H1 (cell line): ENCODE measurements around the gene SERINC5. TPM values are rescaled to one million over a fixed set of nuclear protein-coding genes. Genes with fewer than 3 reads are reported as not detected.
A peak's percentile ranks its signal among the peaks of the same experiment; 100 is the strongest.

Experiments used
- CTCF ChIA-PET: fragments of 300-600 bp; sonication (Branson Sonifier 250); formaldehyde crosslinking; loops from one replicate; lab custom pipeline; 2021; ENCODE audit not compliant: partially characterized antibody; lab: Charles Lee
- POLR2A ChIA-PET: fragments of 300-600 bp; sonication (Branson Sonifier 250); formaldehyde crosslinking; loops from one replicate; lab custom pipeline; 2021; ENCODE audit warnings: inconsistent platforms; ENCODE audit not compliant: partially characterized antibody; lab: Charles Lee
- DNase-seq, 2 experiments: peaks; one replicate each; pipeline versions ENCODE4 v3.0.0 to v3.0.0-alpha.2; 2010 to 2022; ENCODE audit warnings: low spot score in 2 of 2, low read depth in 1 of 2, mixed read lengths in 1 of 2
- FAIRE-seq: peaks from 2 replicates; lab custom pipeline; 2011; peaks lifted over from hg19 to GRCh38; lab: Jason Lieb, UNC
- H2AFZ ChIP-seq: 2 replicates; pipeline ENCODE4 v1.8.1; 2012; ENCODE audit warnings: low read length, inconsistent platforms
- H2AK5ac ChIP-seq: 2 replicates; pipeline ENCODE4 v1.6.1; 2013; ENCODE audit warnings: low read depth, low read length
- H2BK120ac ChIP-seq: replicated peaks from 2 replicates; pipeline ENCODE3; 2013; ENCODE audit warnings: low read depth, low read length, inconsistent platforms
- H2BK12ac ChIP-seq: 2 replicates; pipeline ENCODE4 v1.6.1; 2013; ENCODE audit warnings: low read depth, low read length
- H2BK15ac ChIP-seq: 2 replicates; pipeline ENCODE4 v1.6.1; 2013; ENCODE audit warnings: low read length
- H2BK20ac ChIP-seq: 2 replicates; pipeline ENCODE4 v1.6.1; 2013; ENCODE audit warnings: low read length
- H2BK5ac ChIP-seq: 2 replicates; pipeline ENCODE4 v1.6.1; 2013; ENCODE audit warnings: low read depth, low read length
- H3K14ac ChIP-seq: 2 replicates; pipeline ENCODE4 v1.6.1; 2013; ENCODE audit warnings: inconsistent platforms; ENCODE audit not compliant: insufficient read length
- H3K18ac ChIP-seq: 2 replicates; pipeline ENCODE4 v1.6.1; 2013; ENCODE audit warnings: low read length; ENCODE audit errors: extremely low read depth
- H3K23ac ChIP-seq: 2 replicates; pipeline ENCODE4 v1.6.1; 2013; ENCODE audit warnings: inconsistent platforms; ENCODE audit not compliant: insufficient read length
- H3K23me2 ChIP-seq: 2 replicates; pipeline ENCODE4 v1.6.1; 2013; ENCODE audit warnings: low read depth, low read length
- H3K27ac ChIP-seq: 2 replicates; pipeline ENCODE4 v1.6.1; 2011; ENCODE audit warnings: low read depth, low read length, inconsistent platforms
- H3K27me3 ChIP-seq, 4 experiments: replicated peaks in 1 of 4; 1 replicate in 1 of 4; 2 replicates in 3 of 4; pipeline versions ENCODE4 v1.6.1 to v1.8.1; 2011 to 2013; ENCODE audit warnings: low read length in 3 of 4, mild to moderate bottlenecking in 3 of 4, inconsistent platforms in 2 of 4, mixed read lengths in 2 of 4, moderate library complexity in 1 of 4; ENCODE audit not compliant: control insufficient read depth in 3 of 4, insufficient read depth in 3 of 4; ENCODE audit errors: extremely low read depth in 1 of 4
- H3K36me3 ChIP-seq, 4 experiments: 2 replicates each; pipeline versions ENCODE4 v1.6.1 to v1.8.1; 2011 to 2013; ENCODE audit warnings: mild to moderate bottlenecking in 4 of 4, low read length in 3 of 4, moderate library complexity in 2 of 4, control low read depth in 1 of 4, inconsistent platforms in 1 of 4; ENCODE audit not compliant: insufficient read depth in 4 of 4, control insufficient read depth in 2 of 4
- H3K4ac ChIP-seq: replicated peaks from 2 replicates; pipeline ENCODE3; 2013; ENCODE audit warnings: low read length, low read depth, mixed read lengths, inconsistent platforms; ENCODE audit not compliant: insufficient read length
- H3K4me1 ChIP-seq, 4 experiments: replicated peaks in 1 of 4; 1 replicate in 1 of 4; 2 replicates in 3 of 4; pipeline versions ENCODE4 v1.6.1 to v1.8.1; 2011 to 2013; ENCODE audit warnings: low read length in 3 of 4, inconsistent platforms in 2 of 4, mixed read lengths in 1 of 4; ENCODE audit not compliant: insufficient read depth in 4 of 4, control insufficient read depth in 3 of 4
- H3K4me2 ChIP-seq, 2 experiments: 2 replicates each; pipeline versions ENCODE4 v1.6.1 to v1.8.1; 2011 to 2013; ENCODE audit warnings: low read depth in 2 of 2, low read length in 2 of 2, control low read depth in 1 of 2, inconsistent platforms in 1 of 2, mild to moderate bottlenecking in 1 of 2; ENCODE audit not compliant: insufficient read depth in 1 of 2
- H3K4me3 ChIP-seq, 4 experiments: fragments of 200-600, 300-600 bp in 1 of 4; sonication (generic), shearing (Covaris generic), sonication (Bioruptor Twin) in 1 of 4; 2 replicates each; pipeline versions ENCODE4 v1.5.1 to v1.8.1; 2011 to 2016; ENCODE audit warnings: low read length in 4 of 4, low read depth in 3 of 4, control low read depth in 2 of 4, inconsistent platforms in 2 of 4, mild to moderate bottlenecking in 2 of 4, mixed read lengths in 1 of 4, moderate library complexity in 1 of 4; ENCODE audit not compliant: insufficient read depth in 2 of 4; ENCODE audit errors: extremely low read depth in 1 of 4
- H3K56ac ChIP-seq: replicated peaks from 2 replicates; pipeline ENCODE3; 2013; ENCODE audit warnings: low read depth, mild to moderate bottlenecking, mixed read lengths, low read length, inconsistent platforms; ENCODE audit not compliant: insufficient read length
- H3K79me1 ChIP-seq: 2 replicates; pipeline ENCODE4 v1.6.1; 2013; ENCODE audit warnings: low read depth, low read length, control low read depth
- H3K79me2 ChIP-seq, 2 experiments: 2 replicates each; pipeline versions ENCODE4 v1.6.1 to v1.8.1; 2012 to 2013; ENCODE audit warnings: low read length in 2 of 2, mild to moderate bottlenecking in 2 of 2, inconsistent platforms in 1 of 2; ENCODE audit not compliant: insufficient read depth in 2 of 2, control insufficient read depth in 1 of 2
- H3K9ac ChIP-seq, 4 experiments: replicated peaks in 1 of 4; 1 replicate in 1 of 4; 2 replicates in 3 of 4; pipeline versions ENCODE4 v1.6.1 to v1.8.1; 2011 to 2013; ENCODE audit warnings: low read depth in 3 of 4, low read length in 3 of 4, control low read depth in 2 of 4, mild to moderate bottlenecking in 2 of 4, moderate library complexity in 2 of 4, inconsistent platforms in 1 of 4; ENCODE audit errors: extremely low read depth in 1 of 4
- H3K9me3 ChIP-seq, 2 experiments: 2 replicates each; pipeline versions ENCODE4 v1.6.1 to v1.8.1; 2012 to 2013; ENCODE audit warnings: mild to moderate bottlenecking in 2 of 2, moderate library complexity in 2 of 2, control low read depth in 1 of 2, inconsistent platforms in 1 of 2, low read depth in 1 of 2, low read length in 1 of 2, mixed read lengths in 1 of 2; ENCODE audit not compliant: insufficient read depth in 2 of 2
- H4K20me1 ChIP-seq, 2 experiments: replicated peaks in 1 of 2; 2 replicates each; pipeline versions ENCODE3 to v1.8.1; 2011 to 2013; ENCODE audit warnings: inconsistent platforms in 2 of 2, low read length in 2 of 2, mild to moderate bottlenecking in 1 of 2; ENCODE audit not compliant: insufficient read depth in 2 of 2, control insufficient read depth in 1 of 2
- H4K5ac ChIP-seq: 2 replicates; pipeline ENCODE4 v1.6.1; 2013; ENCODE audit warnings: low read length, low read depth, mixed read lengths, inconsistent platforms; ENCODE audit not compliant: insufficient read length
- H4K8ac ChIP-seq: 2 replicates; pipeline ENCODE4 v1.8.0; 2013; ENCODE audit warnings: mild to moderate bottlenecking, moderate library complexity, low read length, inconsistent platforms; ENCODE audit not compliant: insufficient read depth; ENCODE audit errors: extremely low read depth
- H4K91ac ChIP-seq: replicated peaks from 2 replicates; pipeline ENCODE3; 2013; ENCODE audit warnings: low read length, mixed read lengths, inconsistent platforms; ENCODE audit not compliant: insufficient read length
- ASH2L ChIP-seq: fragments of 200-600, 300-600 bp; sonication (generic); IDR thresholded peaks from one replicate; pipeline ENCODE4 v1.7.1; 2017; ENCODE audit warnings: low read length
- CEBPB ChIP-seq: IDR thresholded peaks from 2 replicates; pipeline ENCODE4 v1.6.1; 2012; ENCODE audit warnings: low read depth, low read length
- EGR1 ChIP-seq: IDR thresholded peaks from 2 replicates; pipeline ENCODE4 v1.6.1; 2011; ENCODE audit warnings: low read depth, low read length, borderline replicate concordance
- EZH2 ChIP-seq: fragments of 200-600 bp; sonication (generic); IDR thresholded peaks from 2 replicates; pipeline ENCODE4 v1.7.1; 2012; ENCODE audit warnings: low read depth, mild to moderate bottlenecking, moderate library complexity, low read length, inconsistent platforms; ENCODE audit not compliant: severe bottlenecking
- JUND ChIP-seq: IDR thresholded peaks from 2 replicates; pipeline ENCODE4 v1.6.1; 2011; ENCODE audit warnings: mild to moderate bottlenecking, improper control_type of control experiment, low read length
- RNF2 ChIP-seq: fragments of 200-900, 300-1000 bp; sonication (generic); IDR thresholded peaks from 2 replicates; pipeline ENCODE4 v1.7.1; 2016; ENCODE audit warnings: borderline replicate concordance, low read depth, mild to moderate bottlenecking, antibody characterized with exemption, low read length; ENCODE audit not compliant: poor library complexity, severe bottlenecking; ENCODE audit errors: missing control alignments
- SIN3A ChIP-seq, 2 experiments: IDR thresholded peaks in 1 of 2; conservative IDR thresholded peaks in 1 of 2; 2 replicates each; pipeline ENCODE4 v1.6.1; 2011 to 2012; ENCODE audit warnings: low read length in 2 of 2, improper control_type of control experiment in 1 of 2, low read depth in 1 of 2, mild to moderate bottlenecking in 1 of 2
- TAF1 ChIP-seq: IDR thresholded peaks from 2 replicates; pipeline ENCODE4 v1.6.1; 2011; ENCODE audit warnings: mild to moderate bottlenecking, low read depth, low read length
- TBP ChIP-seq: IDR thresholded peaks from 2 replicates; pipeline ENCODE4 v1.6.1; 2011; ENCODE audit warnings: low read depth, low read length, improper control_type of control experiment
- YY1 ChIP-seq: IDR thresholded peaks from 2 replicates; pipeline ENCODE4 v1.6.1; 2011; ENCODE audit warnings: low read depth, mild to moderate bottlenecking, low read length
- WGBS, 2 experiments: shearing (Covaris generic) in 1 of 2; methylation state at CpG; one replicate each; pipeline versions ENCODE4 v1.1.6 to v1.1.7; 2013 to 2015; ENCODE audit warnings: low lambda C conversion rate in 2 of 2, mixed read lengths in 2 of 2, inconsistent platforms in 1 of 2, low coverage in 1 of 2, missing lambda C conversion rate in 1 of 2; ENCODE audit not compliant: insufficient replicate concordance in 2 of 2, insufficient coverage in 1 of 2, insufficient read length in 1 of 2; ENCODE audit errors: extremely low coverage in 1 of 2, missing lambda C conversion rate in 1 of 2; 5-methylcytosine and 5-hydroxymethylcytosine counted together
- polyA plus RNA-seq, 7 experiments: library from polyadenylated mRNA; depleted of rRNA in 3 of 7; stranded (reverse) in 5 of 7; unstranded in 2 of 7; fragments of >200 nt in 5 of 7; fragments of 200-250 nt in 2 of 7; gene quantifications; 1 replicate in 5 of 7; 2 replicates in 1 of 7; 4 replicates in 1 of 7; pipeline versions ENCODE4 v1.2.1 to v1.2.3, GENCODE V29; 2011 to 2013; ENCODE audit warnings: missing spikeins in 2 of 7, mixed read lengths in 2 of 7
- total RNA-seq: library from RNA; stranded (reverse); fragmentation: NEBNext Ultra II Directional; extraction: Animal tissue kit (Norgen Biotek cat#: 25700); gene quantifications from 2 replicates; pipeline ENCODE4 v1.2.1, GENCODE V29; 2021

The SERINC5 gene
- total and polyA plus RNA-seq, 2 of the 8 experiments (the other 6 are each of a cell fraction or from before 2014, with no cell fraction given): 32.2 to 149 TPM

DNA sequence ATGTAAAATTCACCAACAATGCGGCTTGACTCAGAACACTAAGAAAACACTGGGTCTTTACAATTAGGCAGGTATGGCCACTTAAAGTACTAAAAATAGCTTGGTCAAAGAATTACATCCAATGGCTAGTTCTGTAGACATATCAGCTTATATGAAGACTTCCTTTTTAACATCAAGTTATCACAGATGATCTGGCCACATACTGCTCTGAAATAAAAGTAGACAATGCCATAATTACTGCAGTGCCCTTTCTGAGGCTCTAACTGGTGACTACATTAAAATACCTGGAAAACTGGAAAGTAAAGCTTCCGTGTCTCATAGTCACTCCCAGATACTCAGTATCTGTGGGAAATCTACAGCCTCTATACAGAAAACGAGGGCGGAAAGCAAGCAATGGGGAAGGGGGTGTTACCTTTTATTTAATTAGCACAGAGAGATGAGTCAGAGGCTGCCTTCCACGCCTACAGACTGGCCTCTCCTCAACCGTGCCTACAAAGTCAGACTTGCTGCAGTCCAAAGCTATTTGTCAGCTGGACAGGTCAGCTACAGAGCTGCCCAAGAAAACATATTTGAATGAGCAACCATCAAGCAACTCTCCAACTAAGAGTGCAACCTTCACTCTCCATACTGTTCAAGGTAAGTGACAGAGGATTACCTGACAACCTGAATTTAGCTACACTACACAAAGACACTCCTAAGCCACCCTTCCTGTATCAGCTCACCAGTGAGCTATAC is 8.7 kb downstream of the SERINC5 start:
- Histone ChIP-seq H4K5ac (no peak overlapping the region), H2BK5ac (peak overlapping the region; percentile 41; the same call in 1 of the 2 replicates), H4K8ac (no peak overlapping the region), H3K9me3 (peaks cover 8 to 13% of the 10 kb centered on the region in 2 experiments), H3K9ac (peak overlapping the region in 1 of 4 experiments; percentile 20; a peak in 1 of 7 replicates), H3K27ac (peak overlapping the region; percentile 60), H3K79me2 (peaks cover 38 to 95% of the 10 kb centered on the region in 2 experiments), H2BK15ac (0 out of 2 replicates have a peak overlapping the region, but pooled peaks have one; percentile 66), H4K20me1 (peaks cover 5 to 10% of the 10 kb centered on the region in 2 experiments), H3K4ac (peak overlapping the region; percentile 45), H3K23me2 (peaks cover 3% of the 10 kb centered on the region; the same call in 1 of the 2 replicates), H4K91ac (peak overlapping the region; percentile 1), H3K56ac (no peak overlapping the region), H3K4me2 (peak overlapping the region; percentile 56), H2AFZ (no peak overlapping the region), H3K14ac (no peak overlapping the region), H2BK12ac (peak overlapping the region; percentile 64; the same call in 1 of the 2 replicates), H3K18ac (peak overlapping the region; percentile 55; the same call in 1 of the 2 replicates), H3K79me1 (peaks cover 7% of the 10 kb centered on the region), H3K4me1 (peaks cover 6 to 35% (median 27%) of the 10 kb centered on the region in 4 experiments), H3K36me3 (peaks cover 0 to 13% (median 6%) of the 10 kb centered on the region in 4 experiments; a peak in 3 of 8 replicates), H2AK5ac (peak overlapping the region; percentile 89; the same call in 1 of the 2 replicates), H3K4me3 (peak overlapping the region in 2 of 4 experiments; percentile 4 to 34; a peak in 2 of 8 replicates), H2BK120ac (peak overlapping the region; percentile 79), H2BK20ac (peak overlapping the region; percentile 51; the same call in 1 of the 2 replicates), H3K27me3 (no peaks in the 10 kb centered on the region), H3K23ac (no peak overlapping the region)
- ChIA-PET POLR2A (interaction anchor here (0.5 to 8.9 kb wide), 8 partner anchors 8 to 89 kb away, joined by 3 to 76 read pairs (median 5); partner anchors contain the start of gene SERINC5), CTCF (interaction anchor here (0.7 to 1.4 kb wide), 9 partner anchors 9 to 157 kb away, joined by 3 to 5 read pairs (median 3); partner anchors contain the start of gene SERINC5)
- FAIRE-seq: peak; percentile 7
- no peak for DNase-seq
- 18% methylated on average over 6 of the region's 6 CpGs; no CpG with 5 or more reads in 1 of the 2 experiments for WGBS, 2 experiments
- TF ChIP-seq ASH2L: no peak
- no peak for TF ChIP-seq CEBPB
- TF ChIP-seq SIN3A (conservative IDR thresholded peaks at IDR 0.05 in 1 of 2, IDR thresholded peaks at IDR 0.05 in 1 of 2; ENCODE audit: low read depth in 1 of 2, low read length in 2 of 2): no peak
- no peak for TF ChIP-seq EZH2
- no peak for TF ChIP-seq RNF2
- TF ChIP-seq JUND: peak; percentile 87
- 0 out of 2 replicates have a peak, but pooled peaks have one; percentile 35 for TF ChIP-seq TAF1
- TF ChIP-seq TBP: peak; percentile 9; the same call in 1 of the 2 replicates
- TF ChIP-seq EGR1: 0 out of 2 replicates have a peak, but pooled peaks have one; percentile 5
- no peak for TF ChIP-seq YY1
